HepG2 (cell line): ENCODE data around the gene MYADML2. TPM values are rescaled to one million over a fixed set of nuclear protein-coding genes. Genes with fewer than 3 reads are reported as not detected.
A peak's percentile ranks its signal among the peaks of the same experiment; 100 is the strongest.

Experiments used
- ARID4A ChIP-seq: sonication (generic); formaldehyde crosslinking; IDR thresholded peaks from 2 replicates; pipeline ENCODE4 v1.5.0; 2020; ENCODE audit warnings: mild to moderate bottlenecking, missing genetic modification reagents, borderline replicate concordance
- ELK4 ChIP-seq: sonication (generic); formaldehyde crosslinking; IDR thresholded peaks from 2 replicates; pipeline ENCODE4 v1.9.0; 2021; ENCODE audit warnings: missing genetic modification reagents, borderline replicate concordance
- ERF ChIP-seq: IDR thresholded peaks from 2 replicates; pipeline ENCODE4 v1.6.1; 2018; ENCODE audit warnings: missing biosample characterization, missing genetic modification reagents
- HNF4A ChIP-seq: sonication (generic); formaldehyde crosslinking; IDR thresholded peaks from 2 replicates; pipeline ENCODE4 v1.4.0; 2020; ENCODE audit warnings: missing genetic modification reagents
- MYC ChIP-seq: sonication (generic); formaldehyde crosslinking; IDR thresholded peaks from 2 replicates; pipeline ENCODE4 v1.9.0; 2021; ENCODE audit warnings: missing genetic modification reagents, borderline replicate concordance
- NFIC ChIP-seq: IDR thresholded peaks from 2 replicates; pipeline ENCODE4 v1.6.1; 2012; ENCODE audit warnings: mild to moderate bottlenecking, low read length, inconsistent platforms
- NFKB2 ChIP-seq: sonication (generic); formaldehyde crosslinking; IDR thresholded peaks from 2 replicates; pipeline ENCODE4 v1.4.0; 2020; ENCODE audit warnings: missing genetic modification reagents, borderline replicate concordance
- NR2F6 ChIP-seq, 2 experiments: IDR thresholded peaks; 2 replicates each; pipeline ENCODE4 v1.6.1; 2016; ENCODE audit warnings: antibody characterized with exemption in 1 of 2, mild to moderate bottlenecking in 1 of 2
- PAF1 ChIP-seq: IDR thresholded peaks from 2 replicates; pipeline ENCODE4 v1.6.1; 2016; ENCODE audit warnings: missing genetic modification reagents, missing compliant biosample characterization
- TCF12 ChIP-seq, 2 experiments: fragments of 450-650 bp in 1 of 2; sonication (generic) in 1 of 2; formaldehyde crosslinking in 1 of 2; IDR thresholded peaks; 2 replicates each; pipeline versions ENCODE4 v1.6.1 to v1.8.0; 2017 to 2022; ENCODE audit warnings: antibody characterized with exemption in 1 of 2, mild to moderate bottlenecking in 1 of 2, missing genetic modification reagents in 1 of 2, moderate library complexity in 1 of 2
- ZBTB7B ChIP-seq: sonication (generic); formaldehyde crosslinking; IDR thresholded peaks from 2 replicates; pipeline ENCODE4 v1.4.0; 2020; ENCODE audit warnings: missing genetic modification reagents
- ZMAT3 ChIP-seq: sonication (generic); formaldehyde crosslinking; conservative IDR thresholded peaks from 2 replicates; pipeline ENCODE4 v1.7.0; 2021; ENCODE audit warnings: missing genetic modification reagents
- ZNF18 ChIP-seq: sonication (generic); formaldehyde crosslinking; IDR thresholded peaks from 2 replicates; pipeline ENCODE4 v1.8.0; 2022; ENCODE audit warnings: mild to moderate bottlenecking, missing genetic modification reagents; ENCODE audit not compliant: insufficient replicate concordance
- ZNF224 ChIP-seq: sonication (generic); formaldehyde crosslinking; IDR thresholded peaks from 2 replicates; pipeline ENCODE4 v1.5.0; 2020; ENCODE audit warnings: mild to moderate bottlenecking, missing genetic modification reagents
- ZNF335 ChIP-seq: sonication (generic); formaldehyde crosslinking; IDR thresholded peaks from 2 replicates; pipeline ENCODE4 v1.4.0; 2020; ENCODE audit warnings: missing genetic modification reagents
- ZNF343 ChIP-seq: sonication (generic); formaldehyde crosslinking; IDR thresholded peaks from 2 replicates; pipeline ENCODE4 v1.4.0; 2020; ENCODE audit warnings: mild to moderate bottlenecking, missing genetic modification reagents
- ZNF552 ChIP-seq: sonication (generic); formaldehyde crosslinking; IDR thresholded peaks from 2 replicates; pipeline ENCODE4 v1.9.0; 2022; ENCODE audit warnings: missing genetic modification reagents, mild to moderate bottlenecking, borderline replicate concordance
- ZNF747 ChIP-seq: sonication (generic); formaldehyde crosslinking; IDR thresholded peaks from 2 replicates; pipeline ENCODE4 v1.8.1; 2023; ENCODE audit warnings: missing genetic modification reagents, mild to moderate bottlenecking, borderline replicate concordance
- ZNF788 ChIP-seq: sonication (generic); formaldehyde crosslinking; IDR thresholded peaks from 2 replicates; pipeline ENCODE4 v1.5.0; 2020; ENCODE audit warnings: mild to moderate bottlenecking, missing genetic modification reagents, borderline replicate concordance
- ZNF850 ChIP-seq: sonication (generic); formaldehyde crosslinking; conservative IDR thresholded peaks from 2 replicates; pipeline ENCODE4 v1.9.0; 2021; ENCODE audit warnings: mild to moderate bottlenecking, missing genetic modification reagents
- ZSCAN21 ChIP-seq: sonication (generic); formaldehyde crosslinking; IDR thresholded peaks from 2 replicates; pipeline ENCODE4 v1.8.0; 2022; ENCODE audit warnings: mild to moderate bottlenecking, missing genetic modification reagents, moderate library complexity, borderline replicate concordance
- polyA plus RNA-seq, 8 experiments: library from polyadenylated mRNA; depleted of rRNA in 3 of 8; stranded (reverse) in 7 of 8; unstranded in 1 of 8; fragments of >200 nt; fragmentation: Illumina TruSeq in 4 of 8; extraction: Trizol in 4 of 8; gene quantifications; 2 replicates each; pipeline versions ENCODE4 v1.2.1 to v1.2.3, GENCODE V29; 2011 to 2016; ENCODE audit warnings: low read depth in 4 of 8, missing spikeins in 1 of 8, mixed read lengths in 1 of 8; ENCODE audit not compliant: insufficient read depth in 1 of 8
- total RNA-seq, 5 experiments: library from RNA; depleted of rRNA; stranded (reverse); fragments of >200 nt; fragmentation: Illumina TruSeq; extraction: Trizol; gene quantifications; 2 replicates each; pipeline ENCODE4 v1.2.3, GENCODE V29; 2016; ENCODE audit warnings: low read depth in 1 of 5

The MYADML2 gene
- total and polyA plus RNA-seq, 2 of the 13 experiments (the other 11 are each of a cell fraction or from before 2014, with no cell fraction given) = not detected

- TF ChIP-seq ERF (CRISPR knock-in tag) (0 out of 2 replicates have a peak, but pooled peaks have one; percentile 6), HNF4A (CRISPR knock-in tag) (peak; percentile 3; the same call in 1 of the 2 replicates), ZNF18 (CRISPR knock-in tag) (peak; percentile 37), ARID4A (0 out of 2 replicates have a peak, but pooled peaks have one; percentile 1), TCF12 (IDR thresholded peaks at IDR 0.05) (no peak), TCF12 (CRISPR knock-in tag; IDR thresholded peaks at IDR 0.05) (no peak), NFKB2 (no peak), ZBTB7B (CRISPR knock-in tag) (no peak), ZNF850 (CRISPR knock-in tag) (no peak), ZSCAN21 (CRISPR knock-in tag) (0 out of 2 replicates have a peak, but pooled peaks have one; percentile 42), NR2F6 (IDR thresholded peaks at IDR 0.05) (no peak), NR2F6 (CRISPR knock-in tag; IDR thresholded peaks at IDR 0.05) (peak; percentile 22; the same call in 1 of the 2 replicates), ELK4 (CRISPR knock-in tag) (no peak), MYC (0 out of 2 replicates have a peak, but pooled peaks have one; percentile 3), ZNF335 (CRISPR knock-in tag) (no peak), ZNF747 (CRISPR knock-in tag) (peak; percentile 32; the same call in 1 of the 2 replicates), ZNF788 (CRISPR knock-in tag) (no peak; the same call in 1 of the 2 replicates), PAF1 (peak; percentile 94; the same call in 1 of the 2 replicates), ZNF343 (CRISPR knock-in tag) (peak; percentile 36; the same call in 1 of the 2 replicates), ZNF224 (peak; percentile 61; the same call in 1 of the 2 replicates), NFIC (no peak), ZMAT3 (CRISPR knock-in tag) (0 out of 2 replicates have a peak, but pooled peaks have one; percentile 56), ZNF552 (peak; percentile 37; the same call in 1 of the 2 replicates)
Observed at GRCh38 chr17:81902653-81903414, 44.2 kb downstream of the MYADML2 start (continued).
